Stimulated activated CD8-positive, alpha-beta memory T cell treated with anti-CD3 and anti-CD28 coated beads, Interleukin-2, amount 100 ng/mL, for 1 hour (primary cell): ENCODE results near the gene AQP12B.
"Not testable (repeated sequence)": the region's sequence is repeated elsewhere in the genome, so short reads cannot be mapped to it uniquely, and the experiment has no call there.

Experiments
- DNase-seq, 2 donors: peaks; one replicate each; pipeline ENCODE4 v3.0.0-alpha.2; 2020; ENCODE audit warnings: low read depth in 2 of 2

Gene AQP12B

GRCh38 chr2:240683329-240683979 is 769 bp upstream of the AQP12B start:
- not testable (repeated sequence) for DNase-seq

- not testable (repeated sequence) for DNase-seq
Measured at GRCh38 chr2:240680185-240680584, 2.5 kb downstream of the AQP12B start.

- DNase-seq: not testable (repeated sequence)
Measured at GRCh38 chr2:240678909-240679308, 3.8 kb downstream of the AQP12B start.

GRCh38 chr2:240678043-240678442 is 4.6 kb downstream of the AQP12B start:
- DNase-seq: not testable (repeated sequence)

GRCh38 chr2:240675345-240675744 is 7.3 kb downstream of the AQP12B start:
- not testable (repeated sequence) for DNase-seq

GRCh38 chr2:240674461-240675184 is 8.1 kb downstream of the AQP12B start:
- not testable (repeated sequence) for DNase-seq

- no peak for DNase-seq
Measured at GRCh38 chr2:240672701-240673190, 9.9 kb downstream of the AQP12B start.

GRCh38 chr2:240672076-240672700 is 10.5 kb downstream of the AQP12B start:
- DNase-seq: no peak

- DNase-seq: no peak
Measured at GRCh38 chr2:240670950-240671349, 11.7 kb downstream of the AQP12B start.

- no peak for DNase-seq
Measured at GRCh38 chr2:240670402-240670801, 12.3 kb downstream of the AQP12B start.

GRCh38 chr2:240664622-240665021 is 18.1 kb downstream of the AQP12B start:
- DNase-seq: no peak

GRCh38 chr2:240663546-240664190 is 19.0 kb downstream of the AQP12B start:
- DNase-seq: no peak

GRCh38 chr2:240662681-240663080 is 20.0 kb downstream of the AQP12B start:
- no peak for DNase-seq

GRCh38 chr2:240659883-240660282 is 22.8 kb downstream of the AQP12B start:
- DNase-seq: not testable (repeated sequence)

GRCh38 chr2:240655931-240656886 is 26.5 kb downstream of the AQP12B start:
- no peak for DNase-seq

GRCh38 chr2:240651185-240651584 is 31.5 kb downstream of the AQP12B start:
- no peak for DNase-seq

- no peak for DNase-seq
Measured at GRCh38 chr2:240650254-240650965, 32.3 kb downstream of the AQP12B start.

GRCh38 chr2:240649331-240649730 is 33.4 kb downstream of the AQP12B start:
- DNase-seq: no peak

- no peak for DNase-seq
Measured at GRCh38 chr2:240648650-240649275, 33.9 kb downstream of the AQP12B start.

- no peak for DNase-seq
Measured at GRCh38 chr2:240648155-240648649, 34.5 kb downstream of the AQP12B start.
